Heart right ventricle (tissue), 16 donors: Measurements from ENCODE around the gene KCNH6. TPM values are rescaled to one million over a fixed set of nuclear protein-coding genes. Genes with fewer than 3 reads are reported as not detected.

Experiments
- ATAC-seq, 8 donors: fragments of 200-7000 bp; cut with Tn5 transposase; one replicate each; pipeline ENCODE4 v1.9.1; 2020; ENCODE audit warnings: mild to moderate bottlenecking in 8 of 8, moderate library complexity in 8 of 8, moderate number of reproducible peaks in 1 of 8
- DNase-seq, 2 donors: peaks; one replicate each; pipeline ENCODE4 v3.0.0-alpha.2; 2020
- H3K27ac ChIP-seq, 10 donors: fragments of 200-600 bp; sonication (generic) in 2 of 10; one replicate each; pipeline versions ENCODE4 v1.5.0 to v1.8.0; 2020 to 2022; ENCODE audit warnings: mild to moderate bottlenecking in 3 of 10
- H3K27me3 ChIP-seq, 7 donors: fragments of 200-600 bp; one replicate each; pipeline ENCODE4 v1.8.0; 2021 to 2022; ENCODE audit warnings: mild to moderate bottlenecking in 2 of 7
- H3K36me3 ChIP-seq, 9 donors: fragments of 200-600 bp; sonication (generic) in 1 of 9; one replicate each; pipeline versions ENCODE4 v1.5.0 to v1.8.0; 2020 to 2022; ENCODE audit warnings: mild to moderate bottlenecking in 2 of 9
- H3K4me1 ChIP-seq, 9 donors: fragments of 200-600 bp; sonication (generic) in 1 of 9; one replicate each; pipeline versions ENCODE4 v1.5.0 to v1.8.0; 2020 to 2022; ENCODE audit warnings: mild to moderate bottlenecking in 4 of 9
- H3K4me3 ChIP-seq, 10 donors: fragments of 200-600 bp; sonication (generic) in 2 of 10; one replicate each; pipeline versions ENCODE4 v1.5.0 to v1.8.0; 2020 to 2022; ENCODE audit warnings: mild to moderate bottlenecking in 7 of 10, moderate library complexity in 2 of 10
- H3K9me3 ChIP-seq, 11 donors: fragments of 200-600 bp in 10 of 11; sonication (generic) in 2 of 11; one replicate each; pipeline versions ENCODE4 v1.5.0 to v1.8.0; 2013 to 2022; ENCODE audit warnings: mild to moderate bottlenecking in 2 of 11, control low read depth in 1 of 11, moderate library complexity in 1 of 11
- CTCF ChIP-seq, 9 donors: fragments of 200-600 bp; sonication (generic) in 2 of 9; IDR thresholded peaks; one replicate each; pipeline versions ENCODE4 v1.5.0 to v1.8.0; 2021 to 2022; ENCODE audit warnings: antibody characterized with exemption in 9 of 9, mild to moderate bottlenecking in 5 of 9, moderate library complexity in 1 of 9
- WGBS, 2 donors: extraction: QIAGEN DNeasy Blood & Tissue Kit; methylation state at CpG; one replicate each; pipeline ENCODE4 v1.1.7; 2013; ENCODE audit warnings: inconsistent platforms in 1 of 2; 5-methylcytosine and 5-hydroxymethylcytosine counted together
- intact Hi-C, 10 donors: fragments of 100-400 bp; cut with DNase I; formaldehyde crosslinking; loops; one replicate each; pipeline versions ENCODE4 v1.11.1 to v1.14.2; 2022
- polyA plus RNA-seq, 2 donors: library from polyadenylated mRNA; stranded (reverse); fragments of 200-250 nt; gene quantifications; one replicate each; pipeline ENCODE4 v1.2.3, GENCODE V29; 2013
- total RNA-seq, 10 donors: library from RNA; stranded (reverse); fragmentation: NEBNext Ultra II Directional in 3 of 10; extraction: Animal tissue kit (Norgen Biotek cat#: 25700) in 3 of 10; gene quantifications; one replicate each; pipeline versions ENCODE4 v1.2.1 to v1.2.4, GENCODE V29; 2021 to 2023
- donor health status: Arrhythmogenic right ventricular cardiomyopathy.
- donor health status: ischemic (EF 13 %, LVEDD 7.1; RV severe dilation, severe dysfunction).
- donor health status: healthy with polysubstance abuse.
- donor health status: DM: no; HTN: yes; CAD: no.
- donor health status: DM: no; HTN: no; CAD: no.
- donor health status: ischemic (EF 25% LVEDD 6.9; RV normal size, moderate dysfunction).
- donor health status: ischemic (EF 25% LVEDD 5.7; RV mildly dilated, moderate dysfunction).
- donor health status: healthy.
- donor health status: DM: yes; HTN: yes; CAD: no.
- donor health status: Ischemic cardiomyopathy.
- donor health status: ischemic (EF 35%, LVEDD 5.7; RV mildly dilated, moderate dysfunction).
- donor health status: nonischemic (EF 11% LVEDD 7.7; RV severe dilation, severe dysfunction).
- donor health status: DM: yes; HTN: yes; CAD: no.
- donor health status: PGD.
- donor health status: ischemic (EF 29% LVEDD 5.4; RV normal size, mild dysfunction).
- donor health status: nonischemic (EF 23%, LVEDD 6.1; RV moderate dilation, normal function).

Gene KCNH6
- total and polyA plus RNA-seq, 12 donors, result 0.11 TPM; not detected in 11

GRCh38 chr17:63512388-63512787 lies 10.8 kb upstream of the KCNH6 start:
- no peaks in the 10 kb centered on the region for H3K9me3 ChIP-seq
- 86 to 89% methylated on average over 3 of the region's 3 CpGs for WGBS, 2 donors

GRCh38 chr17:63512896-63513644 lies 10.1 kb upstream of the KCNH6 start:
- H3K27ac ChIP-seq, result no peak overlapping the region
- ATAC-seq, result no peak
- H3K4me3 ChIP-seq, result no peak overlapping the region
- 77 to 84% methylated on average over 7 of the region's 7 CpGs for WGBS, 2 donors
- intact Hi-C loops, result no loop called here
- H3K27me3 ChIP-seq, result peaks cover 0 to 9% (median 0%) of the 10 kb centered on the region in 7 donors
- no peaks in the 10 kb centered on the region for H3K36me3 ChIP-seq
- no peaks in the 10 kb centered on the region for H3K9me3 ChIP-seq
- DNase-seq, result no peak
- TF ChIP-seq CTCF (IDR thresholded peaks at IDR 0.05), result no peak
- H3K4me1 ChIP-seq, result no peaks in the 10 kb centered on the region

More at GRCh38 chr17:63512388-63512787, 10.8 kb upstream of the KCNH6 start:
- DNase-seq (no peak), ATAC-seq (no peak)
- H3K27ac ChIP-seq, result no peak overlapping the region
- H3K4me3 ChIP-seq, result no peak overlapping the region
- intact Hi-C loops, result no loop called here
- H3K27me3 ChIP-seq, result peaks cover 0 to 10% (median 0%) of the 10 kb centered on the region in 7 donors
- TF ChIP-seq CTCF (IDR thresholded peaks at IDR 0.05), result no peak
- H3K4me1 ChIP-seq, result no peaks in the 10 kb centered on the region
- H3K36me3 ChIP-seq, result no peaks in the 10 kb centered on the region

GRCh38 chr17:63514477-63514876 lies 8.7 kb upstream of the KCNH6 start:
- Histone ChIP-seq H3K9me3 (no peaks in the 10 kb centered on the region), H3K4me1 (no peaks in the 10 kb centered on the region), H3K36me3 (no peaks in the 10 kb centered on the region), H3K4me3 (no peak overlapping the region), H3K27ac (no peak overlapping the region), H3K27me3 (peaks cover 0 to 14% (median 0%) of the 10 kb centered on the region in 7 donors)
- no peak for ATAC-seq
- DNase-seq, result no peak
- WGBS, 2 donors, result 78% methylated on average over 3 of the region's 3 CpGs
- TF ChIP-seq CTCF (IDR thresholded peaks at IDR 0.05), result no peak
- intact Hi-C loops, result no loop called here

- Histone ChIP-seq H3K4me3 (no peak overlapping the region), H3K9me3 (no peaks in the 10 kb centered on the region), H3K27ac (no peak overlapping the region), H3K36me3 (no peaks in the 10 kb centered on the region), H3K27me3 (peaks cover 0 to 14% (median 0%) of the 10 kb centered on the region in 7 donors), H3K4me1 (no peaks in the 10 kb centered on the region)
- DNase-seq (no peak), ATAC-seq (no peak)
- 81% methylated on average over 2 of the region's 2 CpGs for WGBS, 2 donors
- intact Hi-C loops, result no loop called here
- no peak for TF ChIP-seq CTCF (IDR thresholded peaks at IDR 0.05)
Observed at GRCh38 chr17:63514974-63515373, 8.2 kb upstream of the KCNH6 start.
